ENCODE data around the gene ID3.

The ID3 gene

DNA sequence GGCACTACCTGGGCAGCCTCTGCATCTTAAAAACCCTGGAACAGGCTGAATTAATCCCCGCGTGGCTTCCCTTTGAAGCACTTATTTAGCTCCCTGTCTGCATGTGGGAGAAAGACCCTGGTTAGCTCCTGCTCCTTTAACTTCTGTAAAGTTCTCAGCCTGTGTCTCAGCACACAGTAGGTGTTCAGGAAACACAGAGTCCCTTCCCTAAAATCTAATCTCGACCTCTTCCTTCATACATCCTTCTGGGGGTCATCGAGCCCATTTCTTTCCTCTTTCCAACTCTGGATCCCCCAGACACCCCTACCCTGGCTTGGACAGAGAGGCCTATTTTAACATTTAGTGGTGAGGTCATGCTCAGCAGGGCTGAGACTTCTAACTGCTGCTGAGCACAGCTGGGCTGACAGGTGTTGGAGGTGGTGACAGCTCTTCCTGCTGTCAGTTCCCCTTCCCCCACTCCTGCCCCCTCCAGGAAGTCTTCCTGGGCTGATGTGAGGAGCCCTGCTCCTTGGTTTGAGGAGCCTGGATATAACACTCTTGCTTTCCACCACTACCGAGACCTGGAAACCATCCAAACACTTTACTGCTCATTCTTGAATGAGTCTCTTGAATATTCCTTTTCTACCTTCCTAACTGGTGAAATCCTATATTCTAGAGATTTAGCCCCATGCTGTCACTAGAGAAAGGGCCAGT lies 33.6 kb downstream of the ID3 start:
- POLR2A ChIA-PET, result no interaction called here
- CTCF ChIA-PET, result interaction anchor here (1.0 to 12.7 kb wide), 6 partner anchors 15 to 114 kb away, joined by 3 to 161 read pairs (median 5); no protein-coding TSS in a partner anchor
- no peak for TF ChIP-seq CTCF (IDR thresholded peaks at IDR 0.05; ENCODE audit: insufficient read depth, low read length, missing control alignments)
- no peak overlapping the region for H3K4me3 ChIP-seq (ENCODE audit: low read depth, low read length)
- DNase-seq (ENCODE audit: low read depth, low spot score), result no peak

DNA sequence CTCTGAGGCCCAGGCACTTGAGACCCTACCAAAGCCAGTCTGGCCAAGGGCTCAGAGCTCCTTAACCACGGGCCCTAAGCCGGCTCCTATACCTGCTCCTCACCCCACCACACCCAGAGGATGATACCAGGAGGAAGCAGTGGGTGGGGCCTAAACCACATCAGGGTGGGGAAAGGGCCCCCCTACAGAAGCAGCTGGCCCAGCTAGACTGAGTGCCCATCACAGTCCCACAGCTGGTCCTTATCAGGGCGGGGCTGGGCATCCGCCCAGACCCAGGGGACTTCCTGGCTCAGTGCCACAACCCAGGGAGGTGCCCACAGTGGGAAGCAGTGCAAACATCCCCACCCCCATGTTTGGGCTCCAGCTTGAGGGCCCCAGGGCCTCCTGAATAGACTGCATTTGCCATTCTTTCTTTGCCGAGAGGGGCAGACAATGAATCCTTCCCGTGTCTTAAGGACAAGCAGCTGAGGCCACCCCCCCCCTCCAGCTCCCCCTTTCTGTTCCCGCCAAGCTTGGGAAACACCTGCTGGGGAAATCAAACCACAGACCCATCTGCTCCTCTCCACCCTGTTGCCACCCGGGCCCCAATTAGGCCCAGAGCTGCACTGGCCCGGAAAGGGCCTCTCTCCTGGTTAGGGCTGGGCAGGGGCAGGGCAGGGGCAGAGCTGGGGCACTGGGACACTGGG lies 34.4 kb downstream of the ID3 start:
- no peak overlapping the region for H3K4me3 ChIP-seq (ENCODE audit: low read depth, low read length)
- DNase-seq (ENCODE audit: low read depth, low spot score), result no peak
- CTCF ChIA-PET, result interaction anchor here (1.1 to 12.7 kb wide), 6 partner anchors 16 to 115 kb away, joined by 3 to 161 read pairs (median 6); no protein-coding TSS in a partner anchor
- no peak for TF ChIP-seq CTCF (IDR thresholded peaks at IDR 0.05; ENCODE audit: insufficient read depth, low read length, missing control alignments)
- POLR2A ChIA-PET, result no interaction called here

DNA sequence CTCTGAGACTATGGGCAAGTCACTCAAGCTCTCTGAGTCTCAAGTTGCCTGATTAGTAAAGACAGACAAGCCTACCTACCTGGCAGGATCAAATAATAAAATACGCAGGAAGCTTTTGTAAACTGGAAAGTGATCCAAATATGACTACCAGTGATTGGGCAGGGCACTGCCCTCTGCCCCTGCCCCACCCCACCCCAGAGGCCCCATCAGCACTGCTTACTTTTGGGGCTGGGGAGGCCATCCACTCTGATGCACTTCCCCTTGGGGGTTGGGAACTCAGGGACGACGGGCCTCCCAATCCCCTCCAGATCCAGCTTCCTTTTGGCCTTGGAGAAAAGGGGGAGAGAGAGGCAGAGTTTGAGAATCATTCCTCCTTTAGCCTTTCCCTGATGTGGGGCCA lies 35.1 kb downstream of the ID3 start:
- no peak for DNase-seq (ENCODE audit: low read depth, low spot score)
- TF ChIP-seq CTCF (IDR thresholded peaks at IDR 0.05; ENCODE audit: insufficient read depth, low read length, missing control alignments), result no peak
- H3K4me3 ChIP-seq (ENCODE audit: low read depth, low read length), result no peak overlapping the region
- ChIA-PET CTCF (interaction anchor here (1.5 to 12.7 kb wide), 4 partner anchors 17 to 113 kb away, joined by 4 to 161 read pairs (median 35); no protein-coding TSS in a partner anchor), POLR2A (no interaction called here)

DNA sequence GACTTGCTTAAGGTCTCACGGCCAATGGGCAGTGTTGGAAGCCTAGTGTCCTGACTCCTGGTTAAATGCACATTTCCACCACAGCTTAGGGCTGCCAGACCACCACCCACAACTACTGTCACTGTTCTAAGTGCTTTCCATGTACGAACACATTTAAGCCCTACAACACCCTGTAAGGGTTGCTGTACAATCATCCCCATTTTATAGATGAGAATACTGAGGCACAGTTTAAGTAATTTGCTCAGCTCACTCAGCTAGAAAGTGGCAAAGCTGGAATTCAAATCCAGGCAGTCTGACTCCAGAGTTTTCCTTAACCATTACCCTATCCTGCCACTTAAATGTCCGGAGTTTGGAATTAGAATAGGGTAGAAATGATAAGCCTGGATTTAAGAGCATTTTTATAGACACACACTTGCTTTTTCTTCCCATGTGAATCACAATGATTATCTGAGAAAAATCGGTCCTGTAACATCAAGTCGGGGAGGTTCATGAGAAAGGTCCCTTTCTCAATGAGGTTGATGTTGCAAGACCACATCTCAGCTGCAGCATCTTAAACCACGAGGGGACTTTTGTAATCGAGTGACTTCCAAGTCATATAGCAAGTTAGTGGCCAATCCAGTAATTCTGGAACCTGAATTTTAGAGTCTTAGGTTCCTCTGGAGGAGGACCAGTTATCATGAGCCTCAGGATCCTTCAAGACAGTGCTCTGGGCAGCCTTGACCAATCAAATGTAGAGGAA lies 36.9 kb downstream of the ID3 start:
- TF ChIP-seq CTCF (IDR thresholded peaks at IDR 0.05; ENCODE audit: insufficient read depth, low read length, missing control alignments), result no peak
- CTCF ChIA-PET, result interaction anchor here (0.6 to 12.7 kb wide), 2 partner anchors 25 to 115 kb away, joined by 3 to 161 read pairs; no protein-coding TSS in a partner anchor
- POLR2A ChIA-PET, result no interaction called here
- DNase-seq (ENCODE audit: low read depth, low spot score), result no peak
- no peak overlapping the region for H3K4me3 ChIP-seq (ENCODE audit: low read depth, low read length)

- POLR2A ChIA-PET, result no interaction called here
- no peak for DNase-seq (ENCODE audit: low read depth, low spot score)
- CTCF ChIA-PET, result interaction anchor here (0.6 to 12.7 kb wide), 4 partner anchors 10 to 116 kb away, joined by 3 to 161 read pairs (median 4); no protein-coding TSS in a partner anchor
- no peak for TF ChIP-seq CTCF (IDR thresholded peaks at IDR 0.05; ENCODE audit: insufficient read depth, low read length, missing control alignments)
- no peak overlapping the region for H3K4me3 ChIP-seq (ENCODE audit: low read depth, low read length)
Observed at GRCh38 chr1:23521588-23521987, 37.7 kb downstream of the ID3 start.

DNA sequence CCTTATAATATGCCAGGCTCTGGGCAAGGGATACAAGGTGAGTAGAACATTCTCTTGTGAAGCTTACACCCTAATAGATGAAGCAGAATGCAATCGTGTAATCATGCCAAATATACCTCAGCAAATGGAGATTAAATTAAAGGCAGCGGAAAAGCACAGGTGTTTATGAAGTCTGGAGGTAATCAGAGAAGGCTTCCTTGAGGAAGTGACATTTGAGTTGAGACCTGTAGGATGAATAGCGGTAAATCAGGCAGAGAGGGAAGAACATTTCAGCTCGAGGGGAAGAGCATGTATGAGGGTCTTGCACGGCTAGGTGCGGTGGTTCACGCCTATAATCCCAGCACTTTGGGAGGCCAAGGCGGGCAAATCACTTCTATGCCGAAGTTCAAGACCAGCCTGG lies 41.7 kb downstream of the ID3 start:
- no peak overlapping the region for H3K4me3 ChIP-seq (ENCODE audit: low read depth, low read length)
- DNase-seq (ENCODE audit: low read depth, low spot score), result no peak
- ChIA-PET POLR2A (no interaction called here), CTCF (interaction anchor here (12.7 kb wide), 1 partner anchor 20 kb away, joined by 161 read pairs; no protein-coding TSS in a partner anchor)
- no peak for TF ChIP-seq CTCF (IDR thresholded peaks at IDR 0.05; ENCODE audit: insufficient read depth, low read length, missing control alignments)
